ENCODE measurements around the gene UBXN6.

Gene UBXN6, protein sequence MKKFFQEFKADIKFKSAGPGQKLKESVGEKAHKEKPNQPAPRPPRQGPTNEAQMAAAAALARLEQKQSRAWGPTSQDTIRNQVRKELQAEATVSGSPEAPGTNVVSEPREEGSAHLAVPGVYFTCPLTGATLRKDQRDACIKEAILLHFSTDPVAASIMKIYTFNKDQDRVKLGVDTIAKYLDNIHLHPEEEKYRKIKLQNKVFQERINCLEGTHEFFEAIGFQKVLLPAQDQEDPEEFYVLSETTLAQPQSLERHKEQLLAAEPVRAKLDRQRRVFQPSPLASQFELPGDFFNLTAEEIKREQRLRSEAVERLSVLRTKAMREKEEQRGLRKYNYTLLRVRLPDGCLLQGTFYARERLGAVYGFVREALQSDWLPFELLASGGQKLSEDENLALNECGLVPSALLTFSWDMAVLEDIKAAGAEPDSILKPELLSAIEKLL

DNA sequence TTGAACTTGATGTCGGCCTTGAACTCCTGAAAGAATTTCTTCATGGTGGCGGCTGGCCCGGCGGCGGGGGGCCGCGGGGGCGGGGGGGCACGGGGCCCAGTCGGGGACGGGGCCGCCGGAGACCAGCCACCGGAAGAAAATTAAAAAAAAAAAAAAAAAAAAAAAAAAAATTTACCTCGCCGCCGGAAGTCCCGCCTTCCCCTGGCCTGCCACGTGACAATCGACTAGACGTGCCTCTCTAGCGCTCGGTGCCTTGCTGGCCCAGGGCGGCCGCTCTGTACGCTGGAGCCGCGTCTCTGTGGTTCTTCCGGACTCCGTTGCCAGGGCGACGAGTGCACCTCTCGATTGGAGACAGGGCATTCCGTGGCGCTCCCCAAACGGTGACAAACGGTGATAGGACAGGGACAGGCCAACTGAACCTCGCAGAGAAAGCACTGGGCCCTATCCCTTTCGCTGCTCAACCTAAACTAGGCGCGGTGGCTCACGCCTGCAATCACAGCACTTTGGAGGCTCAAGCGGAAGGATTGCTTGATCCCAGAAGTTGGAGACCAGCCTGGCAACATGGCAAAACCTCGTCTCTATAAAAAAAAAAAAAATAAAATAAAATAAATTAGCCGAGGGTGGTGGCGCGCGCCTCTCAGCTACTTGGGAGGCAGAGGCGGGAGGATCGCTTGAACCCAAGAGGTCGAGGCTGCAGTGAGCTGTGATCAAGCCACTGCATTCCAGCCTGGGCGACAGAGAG is at the start of gene UBXN6:
UBXN6 (minus strand) TSS at position 141 of the 742 bp plus-strand sequence; CDS start at position 44, 97 bp downstream.
- DNase-seq: peak; percentile 99

DNA sequence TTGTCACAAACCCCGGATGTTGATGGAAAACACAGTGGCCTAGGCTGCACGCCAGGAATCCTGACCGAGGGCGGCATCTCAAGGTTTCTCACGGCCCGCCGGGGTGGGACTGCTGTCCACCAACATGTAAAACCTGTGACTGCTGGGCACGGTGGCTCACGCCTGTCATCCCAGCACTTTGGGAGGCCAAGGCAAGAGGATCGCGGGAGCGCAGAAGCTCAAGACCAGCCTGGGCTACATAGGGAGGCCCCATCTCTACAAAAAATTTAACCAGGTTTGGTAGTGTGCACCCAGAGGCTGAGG is 49.5 kb upstream of the UBXN6 start:
- no peak for DNase-seq

GRCh38 chr19:4506449-4507149 is 49.0 kb upstream of the UBXN6 start:
- DNase-seq: no peak

GRCh38 chr19:4505570-4506448 is 48.2 kb upstream of the UBXN6 start:
- no peak for DNase-seq

DNA sequence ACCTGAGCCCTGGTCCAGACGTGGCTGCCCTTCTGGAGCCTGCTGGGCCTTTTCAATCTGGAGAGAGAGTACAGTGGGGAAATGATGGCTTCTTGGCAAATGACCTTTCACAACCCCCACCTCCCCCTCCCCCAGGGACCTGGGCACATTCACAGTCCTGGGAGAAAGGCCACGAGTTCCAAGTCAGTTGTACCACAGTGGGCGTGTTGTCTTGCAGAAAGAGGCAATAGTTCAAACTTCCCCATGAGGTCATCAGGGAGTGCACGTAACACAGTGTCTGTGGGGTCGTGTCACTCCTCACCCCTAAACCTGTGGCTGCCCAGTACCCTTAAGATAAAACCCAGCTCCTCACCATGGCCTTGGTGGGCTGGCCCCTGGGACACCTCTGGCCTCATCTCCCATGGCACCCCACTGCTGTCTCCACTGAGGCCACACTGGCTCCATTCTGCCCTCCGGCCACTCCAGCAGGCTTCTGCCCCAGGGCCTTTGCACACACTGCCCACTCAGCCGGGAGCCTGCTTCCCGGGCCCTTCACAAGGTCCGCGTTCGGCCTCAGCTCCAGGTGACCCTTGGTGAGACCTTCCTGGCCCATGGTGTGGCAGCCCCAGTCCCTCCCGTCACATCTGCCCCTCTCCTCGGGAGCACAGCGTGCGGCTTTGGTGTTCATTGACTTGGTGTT is 47.4 kb upstream of the UBXN6 start:
- DNase-seq: no peak

- DNase-seq: no peak
Measured at GRCh38 chr19:4504297-4504701, 46.7 kb upstream of the UBXN6 start.

DNA sequence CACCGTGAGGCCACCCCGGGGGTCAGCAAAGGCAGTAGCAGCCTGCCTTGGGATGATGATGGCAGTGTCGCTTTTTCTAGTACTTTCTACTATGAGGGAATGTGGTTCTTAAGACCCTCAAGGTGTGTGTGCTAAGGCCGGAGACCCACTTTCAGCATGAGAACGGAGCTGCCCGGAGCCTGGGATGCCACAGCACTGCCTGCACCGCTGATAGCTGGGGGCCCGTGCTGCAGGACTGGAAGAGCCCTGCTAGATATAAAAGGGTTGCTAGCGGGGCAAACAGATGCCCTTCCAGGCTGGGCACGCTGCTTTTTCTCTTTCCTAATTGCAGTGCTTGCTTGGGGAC is 46.2 kb upstream of the UBXN6 start:
- DNase-seq: no peak

GRCh38 chr19:4503132-4503824 is 45.7 kb upstream of the UBXN6 start:
- no peak for DNase-seq

- DNase-seq: no peak
Measured at GRCh38 chr19:4502282-4503131, 44.9 kb upstream of the UBXN6 start.

DNA sequence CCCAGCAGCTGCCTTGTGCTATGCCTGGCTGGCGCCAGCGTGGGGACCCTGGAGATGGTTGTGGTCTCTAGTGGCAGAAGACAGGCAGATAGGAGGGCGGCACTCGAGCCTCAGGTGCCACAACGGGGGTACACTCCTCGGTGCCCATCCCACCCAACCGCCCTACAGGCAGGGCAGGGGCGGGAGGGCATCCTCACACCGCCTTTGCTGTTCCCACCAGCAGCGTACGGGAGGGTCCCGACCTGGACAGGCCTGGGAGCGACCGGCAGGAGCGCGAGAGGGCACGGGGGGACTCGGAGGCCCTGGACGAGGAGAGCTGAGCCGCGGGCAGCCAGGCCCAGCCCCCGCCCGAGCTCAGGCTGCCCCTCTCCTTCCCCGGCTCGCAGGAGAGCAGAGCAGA is 44.1 kb upstream of the UBXN6 start:
- DNase-seq: no peak

DNA sequence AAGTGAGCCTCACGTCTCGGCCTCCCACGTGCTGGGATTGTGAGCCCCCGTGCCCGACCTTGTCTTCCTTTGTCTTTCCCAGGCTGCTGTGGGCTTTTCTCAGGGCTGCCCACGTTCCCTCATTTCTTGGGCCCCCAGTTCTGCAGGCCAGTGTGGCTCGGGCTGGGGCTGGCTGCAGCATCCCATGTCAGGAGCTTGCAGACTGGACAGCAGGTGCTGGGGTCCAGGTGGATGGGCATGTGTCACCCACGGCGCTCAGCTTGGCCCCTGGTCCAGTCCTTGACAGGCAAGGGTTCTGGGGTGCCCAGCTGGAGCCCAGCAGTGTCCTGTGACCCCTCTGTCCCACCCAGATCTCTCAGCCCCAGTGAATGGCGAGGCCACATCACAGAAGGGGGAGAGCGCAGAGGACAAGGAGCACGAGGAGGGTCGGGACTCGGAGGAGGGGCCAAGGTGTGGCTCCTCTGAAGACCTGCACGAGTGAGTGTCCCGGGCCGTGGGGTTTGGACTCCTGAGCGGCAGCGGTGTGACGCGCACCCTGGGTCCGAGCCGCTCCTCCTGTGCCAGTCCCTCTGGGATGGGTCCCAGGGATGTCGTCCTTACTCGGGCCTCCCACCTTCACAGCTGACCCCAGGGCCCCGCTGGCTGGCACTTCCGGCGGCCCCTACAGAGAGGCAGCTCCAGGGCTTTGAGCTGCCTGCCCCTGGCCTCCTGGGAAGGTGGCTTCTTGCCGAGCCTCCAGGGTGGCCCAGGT is 43.4 kb upstream of the UBXN6 start:
- no peak for DNase-seq

DNA sequence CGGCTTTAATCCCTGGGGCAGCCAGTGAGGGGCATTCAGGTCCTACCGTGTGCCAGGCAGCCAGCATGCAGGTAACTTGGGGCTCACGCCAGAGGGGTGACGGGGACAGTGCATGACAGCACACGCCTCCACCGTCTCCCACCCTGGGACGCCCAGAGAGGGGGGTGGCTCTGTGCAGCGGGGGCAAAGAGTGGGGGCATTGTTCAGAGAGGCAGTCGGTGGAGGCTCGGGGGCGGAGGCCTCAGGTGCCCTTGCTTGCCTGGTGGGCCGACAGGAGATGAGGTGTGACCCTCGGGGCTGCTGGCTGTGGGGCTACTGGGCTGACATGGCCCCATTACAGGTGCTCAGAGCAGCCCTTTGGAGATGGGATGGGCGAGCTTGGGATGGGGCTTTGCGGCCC is 42.3 kb upstream of the UBXN6 start:
- no peak for DNase-seq

DNA sequence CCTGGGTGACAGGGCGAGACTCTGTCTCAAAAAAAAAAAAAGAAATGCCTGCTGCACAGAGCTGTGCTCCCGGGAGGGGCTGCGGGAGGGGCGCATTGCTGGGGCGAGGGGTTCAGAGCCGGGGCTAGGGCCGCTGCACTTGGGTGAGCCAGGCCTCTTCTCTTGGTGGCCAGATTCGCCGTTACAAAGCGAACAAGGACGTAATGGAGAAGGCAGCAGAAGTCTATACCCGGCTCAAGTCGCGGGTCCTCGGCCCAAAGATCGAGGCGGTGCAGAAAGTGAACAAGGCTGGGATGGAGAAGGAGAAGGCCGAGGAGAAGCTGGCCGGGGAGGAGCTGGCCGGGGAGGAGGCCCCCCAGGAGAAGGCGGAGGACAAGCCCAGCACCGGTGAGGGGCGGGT is 41.7 kb upstream of the UBXN6 start:
- DNase-seq: no peak

GRCh38 chr19:4498694-4499093 is 41.1 kb upstream of the UBXN6 start:
- no peak for DNase-seq

DNA sequence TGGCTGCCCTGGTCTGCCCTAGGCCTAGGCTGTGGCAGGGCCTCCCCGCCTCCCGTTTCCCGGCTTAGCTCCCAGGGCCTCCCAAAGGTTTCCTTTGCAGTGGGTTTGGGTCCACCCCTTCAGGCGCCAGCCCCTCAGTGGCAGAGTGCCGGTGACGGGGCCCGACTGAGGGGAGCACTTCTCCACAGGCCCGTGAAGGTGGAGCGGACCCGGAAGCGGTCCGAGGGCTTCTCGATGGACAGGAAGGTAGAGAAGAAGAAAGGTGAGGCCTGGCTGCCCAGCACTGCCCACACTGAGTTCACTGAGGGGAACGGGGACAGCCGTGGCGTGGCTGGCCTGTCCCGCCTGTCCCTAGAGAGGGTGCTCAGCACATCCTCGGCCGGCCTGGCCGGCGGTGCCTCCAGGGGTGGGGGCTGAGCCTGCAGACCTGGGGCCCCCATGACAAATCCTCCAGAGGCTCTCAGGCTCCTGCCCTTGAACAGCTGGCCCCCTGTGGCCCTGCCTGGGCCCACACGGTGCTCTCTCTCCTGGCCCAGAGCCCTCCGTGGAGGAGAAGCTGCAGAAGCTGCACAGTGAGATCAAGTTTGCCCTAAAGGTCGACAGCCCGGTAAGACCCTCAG is 40.3 kb upstream of the UBXN6 start:
- DNase-seq: no peak

DNA sequence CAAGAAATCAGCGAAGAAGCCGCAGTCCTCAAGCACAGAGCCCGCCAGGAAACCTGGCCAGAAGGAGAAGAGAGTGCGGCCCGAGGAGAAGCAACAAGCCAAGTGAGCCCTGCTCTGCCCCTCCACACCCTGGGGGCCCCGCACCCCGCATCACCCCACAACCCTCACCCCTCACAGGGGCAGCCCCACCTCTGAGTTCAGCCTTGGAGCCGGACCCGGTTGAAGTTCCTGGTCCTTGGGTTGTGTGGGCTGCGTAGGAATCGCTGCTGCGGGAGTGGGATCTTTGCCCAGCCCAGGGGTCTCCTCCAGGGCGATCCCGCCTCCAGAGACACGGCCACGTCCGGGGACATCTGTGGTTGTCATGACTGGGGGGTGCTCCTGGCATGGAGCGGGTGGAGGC is 38.7 kb upstream of the UBXN6 start:
- DNase-seq: no peak

DNA sequence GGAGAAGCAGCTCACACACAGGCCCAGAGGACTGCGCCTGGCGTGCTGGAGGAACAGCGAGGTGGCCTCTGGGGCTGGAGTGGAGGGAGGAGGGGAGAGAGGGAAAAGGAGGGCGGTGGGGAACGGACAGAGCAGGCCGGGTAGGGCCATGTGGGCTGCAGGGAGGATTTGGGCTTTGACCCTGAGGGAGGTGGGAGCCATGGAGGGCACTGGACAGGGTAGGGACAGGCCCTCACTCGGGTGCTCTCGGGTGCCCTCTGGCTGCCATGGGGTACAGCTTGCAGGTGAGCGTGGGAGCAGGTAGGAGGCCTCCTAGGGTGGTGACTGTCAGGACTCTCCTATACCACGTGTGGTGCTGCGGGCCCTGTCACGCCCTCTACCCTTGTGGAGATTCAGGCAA is 37.9 kb upstream of the UBXN6 start:
- DNase-seq: no peak

DNA sequence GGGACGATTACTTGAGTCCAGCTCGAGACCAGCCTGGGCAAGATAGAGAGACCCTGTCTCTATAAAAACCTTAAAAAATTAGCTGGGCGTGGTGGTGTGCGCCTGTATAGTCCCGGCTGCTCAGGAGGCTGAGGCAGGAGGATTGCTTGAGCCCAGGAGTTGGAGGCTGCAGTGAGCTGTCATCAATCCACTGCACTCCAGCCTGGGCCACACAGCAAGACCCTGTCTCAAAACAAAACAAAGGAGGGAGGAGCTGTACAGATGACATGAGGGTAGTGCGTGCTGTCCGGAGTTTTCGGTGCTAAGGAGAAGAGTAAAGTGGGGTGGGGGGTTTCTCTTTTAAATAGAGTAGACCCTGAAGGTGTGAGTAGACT is 37.1 kb upstream of the UBXN6 start:
- DNase-seq: no peak

DNA sequence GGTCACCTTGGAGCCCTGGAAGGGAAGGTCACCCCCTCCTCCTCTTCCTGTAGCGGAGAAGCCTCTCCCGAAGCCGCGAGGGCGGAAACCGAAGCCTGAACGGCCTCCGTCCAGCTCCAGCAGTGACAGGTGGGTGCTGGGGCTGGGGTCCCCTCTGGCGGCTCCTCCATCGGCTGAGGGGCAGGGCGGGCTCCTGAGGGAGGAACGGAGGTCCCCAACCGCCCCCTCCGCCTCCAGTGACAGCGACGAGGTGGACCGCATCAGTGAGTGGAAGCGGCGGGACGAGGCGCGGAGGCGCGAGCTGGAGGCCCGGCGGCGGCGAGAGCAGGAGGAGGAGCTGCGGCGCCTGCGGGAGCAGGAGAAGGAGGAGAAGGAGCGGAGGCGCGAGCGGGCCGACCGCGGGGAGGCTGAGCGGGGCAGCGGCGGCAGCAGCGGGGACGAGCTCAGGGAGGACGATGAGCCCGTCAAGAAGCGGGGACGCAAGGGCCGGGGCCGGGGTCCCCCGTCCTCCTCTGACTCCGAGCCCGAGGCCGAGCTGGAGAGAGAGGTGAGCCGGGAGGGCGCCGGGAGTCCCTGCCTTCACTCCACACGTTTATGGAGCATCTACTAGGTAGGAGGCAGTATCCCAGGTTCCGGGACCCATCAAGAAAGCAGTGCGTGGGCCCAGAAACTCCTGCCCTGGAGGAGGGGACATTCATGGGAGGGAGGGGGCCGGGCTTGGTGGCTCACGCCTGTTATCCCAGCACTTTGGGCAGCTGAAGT is 36.5 kb upstream of the UBXN6 start:
- no peak for DNase-seq

Data from CD4-positive, alpha-beta T cell treated with Interleukin-10 for 1 hour (primary cell).